ENCODE results near the gene ATP8B4. TPM values are rescaled to one million over a fixed set of nuclear protein-coding genes. Genes with fewer than 3 reads are reported as not detected.

ATP8B4 gene
- total and polyA plus RNA-seq, 2 donors from 2014 or later = 2.1 to 12.5 TPM

DNA sequence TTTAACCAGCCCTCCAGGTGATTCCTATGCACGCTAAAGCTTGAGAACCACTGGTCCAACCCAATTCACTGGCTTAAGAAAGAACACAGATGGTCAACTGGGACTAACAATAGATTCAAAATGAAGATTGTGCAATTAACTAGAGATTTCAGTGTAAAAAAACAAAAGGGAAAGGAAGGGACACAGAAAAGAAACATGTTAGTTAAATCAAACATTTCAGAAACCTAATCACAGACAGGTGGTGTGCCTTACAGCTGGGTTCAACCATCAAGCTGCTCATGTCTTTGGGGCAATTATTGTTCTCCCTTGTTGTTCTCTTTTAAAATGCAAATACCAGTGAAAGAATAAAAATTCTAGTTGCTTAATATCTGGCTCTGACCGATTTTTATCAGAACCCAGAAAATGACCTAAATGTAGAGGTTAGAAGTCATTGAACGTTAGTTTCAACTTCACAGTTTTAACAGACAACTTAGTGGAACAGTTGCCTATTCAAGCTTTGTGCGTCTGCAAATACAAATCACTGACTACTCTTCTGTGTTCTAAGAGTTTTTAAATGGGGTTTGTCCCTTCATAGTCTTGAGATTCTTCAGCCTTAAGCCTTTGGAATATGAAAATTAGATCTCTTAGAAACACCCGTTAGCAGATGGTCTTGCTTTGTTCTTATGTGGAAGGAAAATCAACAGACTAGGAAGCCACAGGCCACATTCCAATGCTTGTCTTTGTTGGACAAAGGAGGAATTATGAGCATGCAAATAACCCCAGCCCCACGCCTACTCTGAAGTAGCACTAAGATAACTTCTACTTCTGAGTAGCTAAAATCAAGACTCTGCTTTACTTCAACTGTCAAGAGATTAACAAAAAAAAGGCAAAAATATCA is 223.4 kb downstream of the ATP8B4 start:
- DNase-seq = peak in 1 of 5 donors; percentile 56
- peaks cover 0 to 2% (median 0%) of the 10 kb centered on the region in 3 donors for H3K4me1 ChIP-seq (ENCODE audit: control insufficient read depth in 2 of 3, insufficient read depth in 2 of 3, low read depth in 1 of 3, low read length in 3 of 3)
- no peak overlapping the region for H3K9ac ChIP-seq (ENCODE audit: low read length in 3 of 3)
- H3K27me3 ChIP-seq (ENCODE audit: control insufficient read depth, insufficient read depth, low read length) = no peaks in the 10 kb centered on the region
- H3K4me3 ChIP-seq (ENCODE audit: low read length in 3 of 3) = no peak overlapping the region
- no peak for FAIRE-seq
- intact Hi-C loops (cut with DNase I) = no loop called here
- no peaks in the 10 kb centered on the region for H3K9me3 ChIP-seq (ENCODE audit: control insufficient read depth in 2 of 3, insufficient read depth in 1 of 3, low read length in 3 of 3)
- H3K27ac ChIP-seq (ENCODE audit: low read depth in 2 of 2, low read length in 2 of 2) = peak overlapping the region in 1 of 2 donors; percentile 66
- TF ChIP-seq, protein P1, sequence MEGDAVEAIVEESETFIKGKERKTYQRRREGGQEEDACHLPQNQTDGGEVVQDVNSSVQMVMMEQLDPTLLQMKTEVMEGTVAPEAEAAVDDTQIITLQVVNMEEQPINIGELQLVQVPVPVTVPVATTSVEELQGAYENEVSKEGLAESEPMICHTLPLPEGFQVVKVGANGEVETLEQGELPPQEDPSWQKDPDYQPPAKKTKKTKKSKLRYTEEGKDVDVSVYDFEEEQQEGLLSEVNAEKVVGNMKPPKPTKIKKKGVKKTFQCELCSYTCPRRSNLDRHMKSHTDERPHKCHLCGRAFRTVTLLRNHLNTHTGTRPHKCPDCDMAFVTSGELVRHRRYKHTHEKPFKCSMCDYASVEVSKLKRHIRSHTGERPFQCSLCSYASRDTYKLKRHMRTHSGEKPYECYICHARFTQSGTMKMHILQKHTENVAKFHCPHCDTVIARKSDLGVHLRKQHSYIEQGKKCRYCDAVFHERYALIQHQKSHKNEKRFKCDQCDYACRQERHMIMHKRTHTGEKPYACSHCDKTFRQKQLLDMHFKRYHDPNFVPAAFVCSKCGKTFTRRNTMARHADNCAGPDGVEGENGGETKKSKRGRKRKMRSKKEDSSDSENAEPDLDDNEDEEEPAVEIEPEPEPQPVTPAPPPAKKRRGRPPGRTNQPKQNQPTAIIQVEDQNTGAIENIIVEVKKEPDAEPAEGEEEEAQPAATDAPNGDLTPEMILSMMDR (IDR thresholded peaks at IDR 0.05; ENCODE audit: borderline replicate concordance, extremely low read depth, insufficient read depth) = no peak
- no peaks in the 10 kb centered on the region for H3K36me3 ChIP-seq (ENCODE audit: control insufficient read depth in 2 of 3, insufficient read depth in 3 of 3, low read length in 3 of 3)

DNA sequence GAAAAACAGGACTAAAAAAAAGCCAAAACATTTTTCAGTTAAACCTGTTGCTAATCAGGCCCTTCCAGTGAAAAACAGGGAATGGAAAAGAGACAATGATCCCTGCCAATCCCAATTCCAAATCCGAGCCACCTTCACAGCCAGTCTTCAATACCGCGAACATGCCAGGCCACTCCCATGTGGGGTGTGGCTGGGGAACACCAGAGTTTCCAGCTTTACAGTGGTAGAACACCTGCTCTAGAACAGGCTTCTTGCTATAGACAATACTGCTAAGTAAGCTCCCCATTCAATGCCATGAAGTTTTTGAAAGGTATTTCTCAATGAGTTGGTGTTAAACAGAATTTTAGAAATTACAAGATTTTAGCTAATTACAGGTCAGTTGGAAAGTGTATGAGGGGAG is 228.3 kb downstream of the ATP8B4 start:
- no peak for FAIRE-seq
- Histone ChIP-seq H3K9me3 (ENCODE audit: control insufficient read depth in 2 of 3, insufficient read depth in 1 of 3, low read length in 3 of 3) (no peaks in the 10 kb centered on the region), H3K27ac (ENCODE audit: low read depth in 2 of 2, low read length in 2 of 2) (no peak overlapping the region), H3K4me3 (ENCODE audit: low read length in 3 of 3) (no peak overlapping the region), H3K4me1 (ENCODE audit: control insufficient read depth in 2 of 3, insufficient read depth in 2 of 3, low read depth in 1 of 3, low read length in 3 of 3) (no peaks in the 10 kb centered on the region), H3K9ac (ENCODE audit: low read length in 3 of 3) (no peak overlapping the region), H3K36me3 (ENCODE audit: control insufficient read depth in 2 of 3, insufficient read depth in 3 of 3, low read length in 3 of 3) (no peaks in the 10 kb centered on the region), H3K27me3 (ENCODE audit: control insufficient read depth, insufficient read depth, low read length) (no peaks in the 10 kb centered on the region)
- TF ChIP-seq, protein P1 (IDR thresholded peaks at IDR 0.05; ENCODE audit: borderline replicate concordance, extremely low read depth, insufficient read depth) = no peak
- intact Hi-C loops (cut with DNase I) = no loop called here
- no peak for DNase-seq

DNA sequence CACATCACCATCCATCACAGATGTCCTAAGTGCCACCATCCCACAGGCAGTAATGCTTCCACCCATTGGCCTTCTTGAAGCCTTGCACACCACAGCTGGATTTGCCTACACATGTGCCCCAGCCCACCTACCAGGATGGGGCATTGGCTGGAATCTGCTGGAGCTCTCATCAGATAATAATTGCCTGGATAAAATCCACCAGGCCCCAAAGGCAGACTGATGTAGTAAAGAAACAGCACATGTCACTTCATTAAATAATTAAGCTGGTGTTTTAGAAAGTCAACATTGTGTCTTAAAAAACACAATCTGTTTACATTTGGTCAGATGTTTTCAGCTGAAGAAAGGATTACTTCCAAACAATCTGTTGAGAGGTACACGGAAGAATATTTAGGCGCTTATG is 229.5 kb downstream of the ATP8B4 start:
- H3K4me1 ChIP-seq (ENCODE audit: control insufficient read depth in 2 of 3, insufficient read depth in 2 of 3, low read depth in 1 of 3, low read length in 3 of 3) = no peaks in the 10 kb centered on the region
- H3K36me3 ChIP-seq (ENCODE audit: control insufficient read depth in 2 of 3, insufficient read depth in 3 of 3, low read length in 3 of 3) = no peaks in the 10 kb centered on the region
- no peaks in the 10 kb centered on the region for H3K9me3 ChIP-seq (ENCODE audit: control insufficient read depth in 2 of 3, insufficient read depth in 1 of 3, low read length in 3 of 3)
- DNase-seq (no peak), FAIRE-seq (no peak)
- H3K4me3 ChIP-seq (ENCODE audit: low read length in 3 of 3) = no peak overlapping the region
- TF ChIP-seq, protein P1 (IDR thresholded peaks at IDR 0.05; ENCODE audit: borderline replicate concordance, extremely low read depth, insufficient read depth) = no peak
- H3K9ac ChIP-seq (ENCODE audit: low read length in 3 of 3) = no peak overlapping the region
- intact Hi-C loops (cut with DNase I) = no loop called here
- H3K27ac ChIP-seq (ENCODE audit: low read depth in 2 of 2, low read length in 2 of 2) = no peak overlapping the region
- H3K27me3 ChIP-seq (ENCODE audit: control insufficient read depth, insufficient read depth, low read length) = no peaks in the 10 kb centered on the region

Data from kidney (tissue), 14 donors.